Measurements from ENCODE around the gene LRP1. TPM values are rescaled to one million over a fixed set of nuclear protein-coding genes. Genes with fewer than 3 reads are reported as not detected.

The LRP1 gene
- total and polyA plus RNA-seq, 8 donors, result 108 to 325 (median 138) TPM

DNA sequence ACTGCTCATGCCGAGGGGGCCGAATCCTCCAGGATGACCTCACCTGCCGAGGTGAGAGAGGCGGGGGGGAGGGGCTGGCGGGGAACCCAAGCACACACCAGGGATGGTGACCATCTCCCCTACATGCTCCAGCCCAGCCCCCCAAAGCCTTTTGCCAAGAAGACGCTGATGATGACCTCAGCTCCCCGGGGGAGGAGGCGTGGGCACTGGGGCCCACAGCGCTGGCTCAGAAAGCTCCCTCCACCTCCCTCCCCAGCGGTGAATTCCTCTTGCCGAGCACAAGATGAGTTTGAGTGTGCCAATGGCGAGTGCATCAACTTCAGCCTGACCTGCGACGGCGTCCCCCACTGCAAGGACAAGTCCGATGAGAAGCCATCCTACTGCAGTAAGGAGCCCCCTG is 64.6 kb downstream of the LRP1 start:
- Histone ChIP-seq H3K36me3 (peaks cover 0 to 96% of the 10 kb centered on the region in 2 donors), H3K27me3 (no peaks in the 10 kb centered on the region), H3K4me1 (peaks cover 0 to 9% of the 10 kb centered on the region in 2 donors), H3K27ac (no peak overlapping the region), H3K9me3 (no peaks in the 10 kb centered on the region), H3K4me3 (no peak overlapping the region)
- DNase-seq (no peak), ATAC-seq (no peak)
- TF ChIP-seq, protein P1, sequence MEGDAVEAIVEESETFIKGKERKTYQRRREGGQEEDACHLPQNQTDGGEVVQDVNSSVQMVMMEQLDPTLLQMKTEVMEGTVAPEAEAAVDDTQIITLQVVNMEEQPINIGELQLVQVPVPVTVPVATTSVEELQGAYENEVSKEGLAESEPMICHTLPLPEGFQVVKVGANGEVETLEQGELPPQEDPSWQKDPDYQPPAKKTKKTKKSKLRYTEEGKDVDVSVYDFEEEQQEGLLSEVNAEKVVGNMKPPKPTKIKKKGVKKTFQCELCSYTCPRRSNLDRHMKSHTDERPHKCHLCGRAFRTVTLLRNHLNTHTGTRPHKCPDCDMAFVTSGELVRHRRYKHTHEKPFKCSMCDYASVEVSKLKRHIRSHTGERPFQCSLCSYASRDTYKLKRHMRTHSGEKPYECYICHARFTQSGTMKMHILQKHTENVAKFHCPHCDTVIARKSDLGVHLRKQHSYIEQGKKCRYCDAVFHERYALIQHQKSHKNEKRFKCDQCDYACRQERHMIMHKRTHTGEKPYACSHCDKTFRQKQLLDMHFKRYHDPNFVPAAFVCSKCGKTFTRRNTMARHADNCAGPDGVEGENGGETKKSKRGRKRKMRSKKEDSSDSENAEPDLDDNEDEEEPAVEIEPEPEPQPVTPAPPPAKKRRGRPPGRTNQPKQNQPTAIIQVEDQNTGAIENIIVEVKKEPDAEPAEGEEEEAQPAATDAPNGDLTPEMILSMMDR (IDR thresholded peaks at IDR 0.05), result no peak
- intact Hi-C loops (cut with DNase I), result no loop called here

DNA sequence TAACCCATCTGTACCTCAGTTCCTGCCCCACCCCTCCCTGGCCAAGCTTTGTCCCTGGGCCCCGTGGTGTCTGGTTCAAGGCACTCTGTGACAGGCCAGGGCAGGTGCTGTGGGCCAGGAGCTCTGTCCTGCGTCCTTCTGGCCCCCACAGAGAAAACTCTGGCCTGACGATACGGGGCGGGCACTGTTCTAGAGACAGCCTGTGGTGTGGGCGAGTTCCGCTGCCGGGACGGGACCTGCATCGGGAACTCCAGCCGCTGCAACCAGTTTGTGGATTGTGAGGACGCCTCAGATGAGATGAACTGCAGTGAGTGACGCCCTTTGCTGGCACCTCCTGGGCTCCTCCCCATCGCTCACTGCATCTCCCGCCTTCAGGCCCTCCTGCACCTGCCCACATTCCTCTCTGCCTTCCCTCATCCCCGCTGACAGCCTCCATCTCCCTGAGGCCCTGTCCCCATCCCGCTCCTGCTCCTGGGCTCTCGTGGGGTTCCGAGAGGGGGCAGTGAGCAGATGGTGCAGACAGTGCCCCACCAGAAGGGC is 65.5 kb downstream of the LRP1 start:
- Histone ChIP-seq H3K36me3 (peaks cover 0 to 96% of the 10 kb centered on the region in 2 donors), H3K9me3 (no peaks in the 10 kb centered on the region), H3K27ac (no peak overlapping the region), H3K27me3 (no peaks in the 10 kb centered on the region), H3K4me1 (peaks cover 0 to 9% of the 10 kb centered on the region in 2 donors), H3K4me3 (no peak overlapping the region)
- ATAC-seq (no peak), DNase-seq (no peak)
- TF ChIP-seq, protein P1 (IDR thresholded peaks at IDR 0.05), result no peak
- intact Hi-C loops (cut with DNase I), result no loop called here

DNA sequence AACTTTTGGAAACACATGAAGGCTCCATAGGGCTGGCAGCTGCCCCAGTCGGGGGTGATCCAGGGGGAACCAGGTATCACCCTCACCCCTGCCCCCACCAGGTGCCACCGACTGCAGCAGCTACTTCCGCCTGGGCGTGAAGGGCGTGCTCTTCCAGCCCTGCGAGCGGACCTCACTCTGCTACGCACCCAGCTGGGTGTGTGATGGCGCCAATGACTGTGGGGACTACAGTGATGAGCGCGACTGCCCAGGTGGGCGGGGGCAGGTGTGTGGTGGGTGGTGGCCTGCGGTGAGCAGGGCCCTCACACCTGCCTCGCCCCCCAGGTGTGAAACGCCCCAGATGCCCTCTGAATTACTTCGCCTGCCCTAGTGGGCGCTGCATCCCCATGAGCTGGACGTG is 66.0 kb downstream of the LRP1 start:
- no peak for DNase-seq
- intact Hi-C loops (cut with DNase I), result no loop called here
- peaks cover 0 to 9% of the 10 kb centered on the region in 2 donors for H3K4me1 ChIP-seq
- no peak overlapping the region for H3K4me3 ChIP-seq
- no peak for ATAC-seq
- no peak overlapping the region for H3K27ac ChIP-seq
- H3K27me3 ChIP-seq, result no peaks in the 10 kb centered on the region
- TF ChIP-seq, protein P1 (IDR thresholded peaks at IDR 0.05), result no peak
- H3K9me3 ChIP-seq, result no peaks in the 10 kb centered on the region
- peaks cover 0 to 96% of the 10 kb centered on the region in 2 donors for H3K36me3 ChIP-seq

DNA sequence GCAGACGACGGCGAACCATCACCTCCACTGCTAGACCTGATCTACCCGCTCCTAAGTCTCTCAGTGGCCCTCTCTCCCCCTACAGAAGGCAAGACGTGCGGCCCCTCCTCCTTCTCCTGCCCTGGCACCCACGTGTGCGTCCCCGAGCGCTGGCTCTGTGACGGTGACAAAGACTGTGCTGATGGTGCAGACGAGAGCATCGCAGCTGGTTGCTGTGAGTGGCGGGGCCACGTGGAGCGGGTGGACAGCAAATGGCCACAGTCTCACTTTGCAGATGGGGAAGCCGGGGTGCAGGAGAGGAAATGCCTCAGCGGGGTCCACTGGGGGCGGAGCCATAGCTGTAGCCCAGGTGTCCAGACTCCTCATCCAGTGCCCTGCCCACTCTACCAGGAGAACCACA is 66.9 kb downstream of the LRP1 start:
- intact Hi-C loops (cut with DNase I), result no loop called here
- no peak overlapping the region for H3K27ac ChIP-seq
- TF ChIP-seq, protein P1 (IDR thresholded peaks at IDR 0.05), result no peak
- peaks cover 0 to 96% of the 10 kb centered on the region in 2 donors for H3K36me3 ChIP-seq
- H3K27me3 ChIP-seq, result no peaks in the 10 kb centered on the region
- ATAC-seq, result no peak
- no peaks in the 10 kb centered on the region for H3K9me3 ChIP-seq
- no peak overlapping the region for H3K4me3 ChIP-seq
- peaks cover 0 to 3% of the 10 kb centered on the region in 2 donors for H3K4me1 ChIP-seq
- DNase-seq, result no peak

DNA sequence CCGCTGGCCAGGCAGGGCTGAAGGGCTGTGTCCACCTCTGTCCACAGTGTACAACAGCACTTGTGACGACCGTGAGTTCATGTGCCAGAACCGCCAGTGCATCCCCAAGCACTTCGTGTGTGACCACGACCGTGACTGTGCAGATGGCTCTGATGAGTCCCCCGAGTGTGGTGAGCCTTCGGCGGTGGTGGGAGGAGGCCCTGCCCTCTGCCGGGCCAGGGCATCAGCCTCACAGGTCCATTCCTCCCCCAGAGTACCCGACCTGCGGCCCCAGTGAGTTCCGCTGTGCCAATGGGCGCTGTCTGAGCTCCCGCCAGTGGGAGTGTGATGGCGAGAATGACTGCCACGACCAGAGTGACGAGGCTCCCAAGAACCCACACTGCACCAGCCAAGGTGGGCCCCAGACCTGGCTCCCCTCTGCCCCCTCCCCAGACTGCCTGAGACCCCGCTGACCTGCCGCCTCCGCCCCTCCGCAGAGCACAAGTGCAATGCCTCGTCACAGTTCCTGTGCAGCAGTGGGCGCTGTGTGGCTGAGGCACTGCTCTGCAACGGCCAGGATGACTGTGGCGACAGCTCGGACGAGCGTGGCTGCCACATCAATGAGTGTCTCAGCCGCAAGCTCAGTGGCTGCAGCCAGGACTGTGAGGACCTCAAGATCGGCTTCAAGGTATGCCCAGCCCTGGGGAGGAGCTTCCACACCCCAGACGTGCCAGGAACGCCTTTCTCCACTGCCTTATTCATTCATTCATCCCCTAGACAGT is 67.5 kb downstream of the LRP1 start:
- intact Hi-C loops (cut with DNase I), result no loop called here
- TF ChIP-seq, protein P1 (IDR thresholded peaks at IDR 0.05), result no peak

More for the DNA sequence above, 67.5 kb downstream of the LRP1 start:
- Histone ChIP-seq H3K27ac (no peak overlapping the region), H3K36me3 (peaks cover 0 to 96% of the 10 kb centered on the region in 2 donors), H3K4me3 (no peak overlapping the region), H3K9me3 (no peaks in the 10 kb centered on the region), H3K4me1 (no peaks in the 10 kb centered on the region), H3K27me3 (no peaks in the 10 kb centered on the region)
- no peak for ATAC-seq
- DNase-seq, result no peak

Measured in left lung (tissue), 10 donors.